Adrenal gland (tissue), 5 donors: ENCODE results near the gene PLXNA4.
"Not testable (repeated sequence)": the region's sequence is repeated elsewhere in the genome, so short reads cannot be mapped to it uniquely, and the experiment has no call there.

ENCODE experiments used
- CTCF ChIP-seq, 6 experiments: fragments of 450-650 bp in 4 of 6; fragments of 200-600 bp in 2 of 6; sonication (generic) in 1 of 6; IDR thresholded peaks; 1 replicate in 5 of 6; 2 replicates in 1 of 6; pipeline versions ENCODE4 v1.5.1 to v1.8.0; 2016 to 2021; ENCODE audit warnings: antibody characterized with exemption in 6 of 6, mild to moderate bottlenecking in 2 of 6, moderate library complexity in 1 of 6
- POLR2A ChIP-seq, 2 donors: fragments of 450-650 bp; IDR thresholded peaks; one replicate each; pipeline ENCODE4 v1.6.1; 2017; ENCODE audit warnings: antibody characterized with exemption in 2 of 2, mild to moderate bottlenecking in 2 of 2, moderate library complexity in 1 of 2
- donor health status: DM: no; HTN: no; CAD: no.

- TF ChIP-seq CTCF, POLR2A (IDR thresholded peaks at IDR 0.05): not testable (repeated sequence)
Observed at GRCh38 chr7:132594741-132595140, 18.5 kb upstream of the PLXNA4 start.
